OCI-LY7 (cell line): ENCODE measurements around the gene ACSL6. TPM values are rescaled to one million over a fixed set of nuclear protein-coding genes. Genes with fewer than 3 reads are reported as not detected.

Source experiments
- BruUV-seq: library from RNA; stranded (reverse); fragments of 400-500 nt; replicated peaks from 2 replicates; lab custom pipeline; 2021; lab: Mats Ljungman, UMichigan
- CTCF ChIA-PET: fragments of 300-600 bp; sonication (Branson Sonifier 250); formaldehyde crosslinking; loops from one replicate; lab custom pipeline; 2022; ENCODE audit warnings: antibody characterized with exemption; ENCODE audit not compliant: unreplicated experiment; lab: Charles Lee
- POLR2A ChIA-PET: fragments of 300-600 bp; sonication (Branson Sonifier 250); formaldehyde crosslinking; loops from one replicate; lab custom pipeline; 2022; ENCODE audit warnings: antibody characterized with exemption; lab: Charles Lee
- DNase-seq: peaks from one replicate; pipeline ENCODE4 v3.0.0-alpha.2; 2015; ENCODE audit warnings: low spot score
- H2AFZ ChIP-seq: fragments of 200-600 bp; sonication (generic), shearing (Covaris generic); 2 replicates; pipeline ENCODE4 v1.6.1; 2014; ENCODE audit warnings: mild to moderate bottlenecking, antibody characterized with exemption, low read length, moderate library complexity
- H3K27ac ChIP-seq: fragments of 200-600 bp; sonication (generic); 2 replicates; pipeline ENCODE4 v1.5.1; 2014; ENCODE audit warnings: mixed run types, low read depth, mild to moderate bottlenecking, moderate library complexity, low read length, inconsistent platforms; ENCODE audit not compliant: poor library complexity, severe bottlenecking
- H3K36me3 ChIP-seq: fragments of 200-600 bp; sonication (generic); 2 replicates; pipeline ENCODE4 v1.6.1; 2014; ENCODE audit warnings: mild to moderate bottlenecking, antibody characterized with exemption, low read length, moderate library complexity, mixed read lengths; ENCODE audit not compliant: insufficient read depth
- H3K4me1 ChIP-seq: fragments of 200-600 bp; sonication (generic); 2 replicates; pipeline ENCODE4 v1.5.1; 2014; ENCODE audit warnings: mild to moderate bottlenecking, low read length; ENCODE audit not compliant: insufficient read depth, poor library complexity, severe bottlenecking
- H3K4me2 ChIP-seq: fragments of 200-600 bp; sonication (generic); 2 replicates; pipeline ENCODE4 v1.6.1; 2014; ENCODE audit warnings: mild to moderate bottlenecking, low read length
- H3K4me3 ChIP-seq: fragments of 200-600 bp; sonication (generic); 2 replicates; pipeline ENCODE4 v1.5.1; 2014; ENCODE audit warnings: mild to moderate bottlenecking, low read depth, low read length; ENCODE audit not compliant: poor library complexity, severe bottlenecking
- H3K79me2 ChIP-seq: fragments of 200-600 bp; sonication (generic); 2 replicates; pipeline ENCODE4 v1.6.1; 2016; ENCODE audit warnings: low read depth, mild to moderate bottlenecking, low read length, moderate library complexity, mixed read lengths; ENCODE audit not compliant: insufficient read depth
- H3K9me2 ChIP-seq: fragments of 200-600 bp; sonication (generic); 2 replicates; pipeline ENCODE4 v1.6.1; 2016; ENCODE audit warnings: mild to moderate bottlenecking, low read length, mixed read lengths; ENCODE audit not compliant: insufficient read depth
- H3K9me3 ChIP-seq: fragments of 200-600 bp; sonication (generic); 2 replicates; pipeline ENCODE4 v1.6.1; 2014; ENCODE audit warnings: mild to moderate bottlenecking, mixed run types, low read length, mixed read lengths
- H4K20me1 ChIP-seq: fragments of 200-600 bp; sonication (generic); 2 replicates; pipeline ENCODE4 v1.6.1; 2014; ENCODE audit warnings: mild to moderate bottlenecking, antibody characterized with exemption, low read length, moderate library complexity, mixed read lengths; ENCODE audit not compliant: insufficient read depth
- EZH2phosphoT487 ChIP-seq: fragments of 200-600 bp; sonication (generic); IDR thresholded peaks from 2 replicates; pipeline ENCODE4 v1.6.1; 2018; ENCODE audit warnings: low read depth, borderline replicate concordance, mild to moderate bottlenecking, mixed run types, antibody characterized with exemption, low read length, moderate library complexity, mixed read lengths
- intact Hi-C: fragments of 100-400 bp; cut with micrococcal nuclease; formaldehyde crosslinking; loops from one replicate; pipeline ENCODE4 v1.10.0; 2022; ENCODE audit not compliant: unreplicated experiment
- total RNA-seq, 2 experiments: library from RNA; depleted of rRNA in 1 of 2; stranded (reverse); fragments of >200 nt in 1 of 2; shearing (Covaris generic) in 1 of 2; gene quantifications; 2 replicates each; pipeline ENCODE4 v1.2.3, GENCODE V29; 2014 to 2022
- TF ChIP-seq, protein P1 (sequence below): fragments of 200-600 bp; sonication (generic); conservative IDR thresholded peaks from 2 replicates; pipeline ENCODE4 v1.5.1; 2014; ENCODE audit warnings: mild to moderate bottlenecking, antibody characterized with exemption, low read length, moderate library complexity, mixed read lengths

Gene ACSL6
- total RNA-seq, 2 experiments from 2014 or later, result not detected

- intact Hi-C loops, result loop anchor here (1.0 to 5.0 kb wide), 3 partner anchors 197 to 590 kb away; no protein-coding TSS in a partner anchor
- Histone ChIP-seq H3K36me3 (no peaks in the 10 kb centered on the region), H3K27ac (no peak overlapping the region), H4K20me1 (no peaks in the 10 kb centered on the region), H2AFZ (no peak overlapping the region), H3K4me3 (no peak overlapping the region), H3K9me2 (no peaks in the 10 kb centered on the region), H3K4me2 (no peak overlapping the region), H3K79me2 (no peaks in the 10 kb centered on the region), H3K4me1 (no peaks in the 10 kb centered on the region), H3K9me3 (no peaks in the 10 kb centered on the region)
- POLR2A ChIA-PET, result interaction anchor here (0.6 kb wide), 1 partner anchor 577 kb away, joined by 4 read pairs; no protein-coding TSS in a partner anchor
- CTCF ChIA-PET, result interaction anchor here (1.0 to 1.4 kb wide), 2 partner anchors 75 to 418 kb away, joined by 3 to 8 read pairs; no protein-coding TSS in a partner anchor
- no TSS peak for BruUV-seq
- peak; percentile 82 for DNase-seq
- TF ChIP-seq EZH2phosphoT487, result no peak
- TF ChIP-seq, protein P1, sequence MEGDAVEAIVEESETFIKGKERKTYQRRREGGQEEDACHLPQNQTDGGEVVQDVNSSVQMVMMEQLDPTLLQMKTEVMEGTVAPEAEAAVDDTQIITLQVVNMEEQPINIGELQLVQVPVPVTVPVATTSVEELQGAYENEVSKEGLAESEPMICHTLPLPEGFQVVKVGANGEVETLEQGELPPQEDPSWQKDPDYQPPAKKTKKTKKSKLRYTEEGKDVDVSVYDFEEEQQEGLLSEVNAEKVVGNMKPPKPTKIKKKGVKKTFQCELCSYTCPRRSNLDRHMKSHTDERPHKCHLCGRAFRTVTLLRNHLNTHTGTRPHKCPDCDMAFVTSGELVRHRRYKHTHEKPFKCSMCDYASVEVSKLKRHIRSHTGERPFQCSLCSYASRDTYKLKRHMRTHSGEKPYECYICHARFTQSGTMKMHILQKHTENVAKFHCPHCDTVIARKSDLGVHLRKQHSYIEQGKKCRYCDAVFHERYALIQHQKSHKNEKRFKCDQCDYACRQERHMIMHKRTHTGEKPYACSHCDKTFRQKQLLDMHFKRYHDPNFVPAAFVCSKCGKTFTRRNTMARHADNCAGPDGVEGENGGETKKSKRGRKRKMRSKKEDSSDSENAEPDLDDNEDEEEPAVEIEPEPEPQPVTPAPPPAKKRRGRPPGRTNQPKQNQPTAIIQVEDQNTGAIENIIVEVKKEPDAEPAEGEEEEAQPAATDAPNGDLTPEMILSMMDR, result peak; percentile 87
Observed at GRCh38 chr5:132007399-132008162, 3.9 kb downstream of the ACSL6 start.

- intact Hi-C loops, result loop anchor here (2.0 to 5.0 kb wide), 2 partner anchors 196 to 589 kb away; no protein-coding TSS in a partner anchor
Observed at GRCh38 chr5:132006331-132007120, 4.9 kb downstream of the ACSL6 start.

More at GRCh38 chr5:132006331-132007120, 4.9 kb downstream of the ACSL6 start:
- H3K36me3 ChIP-seq, result no peaks in the 10 kb centered on the region
- H2AFZ ChIP-seq, result no peak overlapping the region
- H3K4me3 ChIP-seq, result no peak overlapping the region
- H4K20me1 ChIP-seq, result no peaks in the 10 kb centered on the region
- no peak for DNase-seq
- ChIA-PET POLR2A (interaction anchor here (0.5 to 1.3 kb wide), 3 partner anchors 14 to 576 kb away, joined by 3 to 5 read pairs (median 4); no protein-coding TSS in a partner anchor), CTCF (interaction anchor here (1.0 kb wide), 2 partner anchors 74 to 417 kb away, joined by 3 read pairs; no protein-coding TSS in a partner anchor)
- no TSS peak for BruUV-seq
- H3K9me2 ChIP-seq, result no peaks in the 10 kb centered on the region
- H3K4me1 ChIP-seq, result no peaks in the 10 kb centered on the region
- TF ChIP-seq EZH2phosphoT487, result no peak
- TF ChIP-seq, protein P1, result no peak
- no peak overlapping the region for H3K27ac ChIP-seq
- H3K79me2 ChIP-seq, result no peaks in the 10 kb centered on the region
- no peak overlapping the region for H3K4me2 ChIP-seq
- H3K9me3 ChIP-seq, result no peaks in the 10 kb centered on the region
